ENCODE results near the gene GALNT1. TPM values are rescaled to one million over a fixed set of nuclear protein-coding genes. Genes with fewer than 3 reads are reported as not detected.

The GALNT1 gene
- total RNA-seq, 1 donor from 2014 or later, result 113 TPM

DNA sequence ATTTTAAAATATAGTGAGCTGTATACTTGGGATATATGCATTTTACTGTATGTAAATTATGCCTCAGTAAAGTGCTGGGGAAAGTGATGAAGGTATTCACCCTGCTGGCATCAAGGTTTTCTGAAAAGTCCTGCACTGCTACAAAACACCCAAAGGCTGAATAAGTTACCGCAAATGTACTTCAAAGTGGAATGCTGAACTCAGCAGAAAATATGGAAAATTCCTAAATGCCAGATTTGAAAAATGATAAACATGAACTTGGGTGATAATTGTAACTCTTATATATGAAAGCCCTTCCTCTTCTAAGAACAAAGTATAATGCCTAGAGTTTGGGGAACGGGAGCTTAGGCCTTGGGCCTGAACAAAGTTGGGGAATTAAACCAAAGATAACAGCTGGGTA is 133.0 kb downstream of the GALNT1 start:
- H2AFZ ChIP-seq (replicated peaks), result no peak overlapping the region
- no peaks in the 10 kb centered on the region for H3K27me3 Mint-ChIP-seq (ENCODE audit: insufficient read depth, low read depth)
- no peaks in the 10 kb centered on the region for H4K20me1 ChIP-seq (ENCODE audit: low read depth)
- no peak overlapping the region for H3K27ac ChIP-seq
- H3K9me3 Mint-ChIP-seq, result peaks cover 21% of the 10 kb centered on the region
- H3K4me1 Mint-ChIP-seq, result no peaks in the 10 kb centered on the region
- no peak for DNase-seq (ENCODE audit: low spot score)
- no peak overlapping the region for H3K4me3 ChIP-seq
- no peak overlapping the region for H3K4me3 Mint-ChIP-seq
- H3K9ac ChIP-seq, result no peak overlapping the region
- no peaks in the 10 kb centered on the region for H3K27me3 ChIP-seq
- H3K9me3 ChIP-seq (ENCODE audit: low read depth), result no peaks in the 10 kb centered on the region
- H3K36me3 Mint-ChIP-seq, result peaks cover 33% of the 10 kb centered on the region
- H3K4me2 ChIP-seq, result no peak overlapping the region
- no peaks in the 10 kb centered on the region for H3K79me2 ChIP-seq (ENCODE audit: low read depth)
- H3K36me3 ChIP-seq, result peaks cover 6% of the 10 kb centered on the region
- H3F3A ChIP-seq (ENCODE audit: low read depth), result no peaks in the 10 kb centered on the region
- TF ChIP-seq, protein P1, sequence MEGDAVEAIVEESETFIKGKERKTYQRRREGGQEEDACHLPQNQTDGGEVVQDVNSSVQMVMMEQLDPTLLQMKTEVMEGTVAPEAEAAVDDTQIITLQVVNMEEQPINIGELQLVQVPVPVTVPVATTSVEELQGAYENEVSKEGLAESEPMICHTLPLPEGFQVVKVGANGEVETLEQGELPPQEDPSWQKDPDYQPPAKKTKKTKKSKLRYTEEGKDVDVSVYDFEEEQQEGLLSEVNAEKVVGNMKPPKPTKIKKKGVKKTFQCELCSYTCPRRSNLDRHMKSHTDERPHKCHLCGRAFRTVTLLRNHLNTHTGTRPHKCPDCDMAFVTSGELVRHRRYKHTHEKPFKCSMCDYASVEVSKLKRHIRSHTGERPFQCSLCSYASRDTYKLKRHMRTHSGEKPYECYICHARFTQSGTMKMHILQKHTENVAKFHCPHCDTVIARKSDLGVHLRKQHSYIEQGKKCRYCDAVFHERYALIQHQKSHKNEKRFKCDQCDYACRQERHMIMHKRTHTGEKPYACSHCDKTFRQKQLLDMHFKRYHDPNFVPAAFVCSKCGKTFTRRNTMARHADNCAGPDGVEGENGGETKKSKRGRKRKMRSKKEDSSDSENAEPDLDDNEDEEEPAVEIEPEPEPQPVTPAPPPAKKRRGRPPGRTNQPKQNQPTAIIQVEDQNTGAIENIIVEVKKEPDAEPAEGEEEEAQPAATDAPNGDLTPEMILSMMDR (IDR thresholded peaks at IDR 0.05), result no peak
- TF ChIP-seq EZH2phosphoT487 (IDR thresholded peaks at IDR 0.05) (no peak), EZH2 (IDR thresholded peaks at IDR 0.05) (no peak)
- no peak overlapping the region for H3K27ac Mint-ChIP-seq
- no peaks in the 10 kb centered on the region for H3K4me1 ChIP-seq

DNA sequence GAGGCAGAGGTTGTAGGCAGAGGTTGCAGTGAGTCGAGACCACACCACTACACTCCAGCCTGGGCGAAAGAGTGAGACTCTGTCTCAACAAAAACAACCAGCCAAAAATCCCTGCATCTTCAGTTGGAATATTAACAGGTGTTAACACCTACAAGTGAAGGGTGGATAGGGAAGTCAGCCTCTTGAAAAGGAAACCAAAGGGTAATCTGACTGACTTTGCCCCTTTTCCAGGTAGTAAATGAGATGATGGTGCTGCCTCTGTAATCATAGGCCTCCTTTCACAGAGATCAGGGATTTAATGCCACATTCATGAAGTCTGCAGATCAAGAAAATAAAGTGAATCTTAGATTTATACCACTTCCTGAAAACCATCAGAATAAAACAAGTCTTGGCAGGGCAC is 133.6 kb downstream of the GALNT1 start:
- Histone ChIP-seq H3K36me3 (peaks cover 3% of the 10 kb centered on the region), H3K9ac (no peak overlapping the region), H3K4me2 (no peak overlapping the region), H3F3A (ENCODE audit: low read depth) (no peaks in the 10 kb centered on the region), H3K9me3 (ENCODE audit: low read depth) (no peaks in the 10 kb centered on the region), H3K27me3 (no peaks in the 10 kb centered on the region), H2AFZ (replicated peaks) (no peak overlapping the region), H3K27ac (no peak overlapping the region), H3K4me1 (no peaks in the 10 kb centered on the region), H3K79me2 (ENCODE audit: low read depth) (no peaks in the 10 kb centered on the region), H4K20me1 (ENCODE audit: low read depth) (no peaks in the 10 kb centered on the region), H3K4me3 (no peak overlapping the region)
- H3K4me1 Mint-ChIP-seq, result no peaks in the 10 kb centered on the region
- H3K4me3 Mint-ChIP-seq, result no peak overlapping the region
- DNase-seq (ENCODE audit: low spot score), result no peak
- H3K27me3 Mint-ChIP-seq (ENCODE audit: insufficient read depth, low read depth), result no peaks in the 10 kb centered on the region
- no peak overlapping the region for H3K27ac Mint-ChIP-seq
- H3K9me3 Mint-ChIP-seq, result peaks cover 24% of the 10 kb centered on the region
- peaks cover 33% of the 10 kb centered on the region for H3K36me3 Mint-ChIP-seq
- TF ChIP-seq EZH2 (IDR thresholded peaks at IDR 0.05), result no peak
- TF ChIP-seq, protein P1 (IDR thresholded peaks at IDR 0.05), result no peak
- no peak for TF ChIP-seq EZH2phosphoT487 (IDR thresholded peaks at IDR 0.05)

DNA sequence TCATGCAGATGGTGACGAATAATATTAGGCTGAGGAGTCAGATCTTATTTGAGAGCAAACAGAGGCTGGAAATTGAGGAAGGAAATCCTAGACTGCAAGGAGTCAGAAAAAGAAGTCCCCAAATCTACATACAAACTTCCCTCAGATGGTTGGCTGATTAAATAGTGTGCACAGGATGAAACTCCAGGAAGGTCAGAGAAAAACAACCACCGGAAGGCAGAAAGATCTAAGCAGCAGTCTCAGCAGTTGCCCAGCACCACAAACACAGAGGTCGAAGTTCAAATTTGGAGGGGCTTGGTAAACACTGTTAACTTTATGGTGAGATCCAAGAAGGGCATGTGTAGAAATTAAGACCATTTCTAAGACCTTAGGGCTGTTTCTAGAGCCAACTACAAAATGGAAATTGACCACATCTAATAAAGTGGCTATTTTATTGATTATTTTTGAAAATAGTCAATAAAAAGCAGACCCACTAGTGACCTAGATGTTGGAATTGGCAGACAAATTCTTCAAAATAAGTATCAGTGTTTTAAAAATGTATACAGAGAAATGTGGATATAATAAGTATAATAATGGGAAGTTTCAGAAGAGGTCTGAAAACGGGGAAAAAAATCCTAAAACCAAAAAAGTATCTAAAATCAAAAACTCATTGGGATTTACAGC is 134.8 kb downstream of the GALNT1 start:
- Histone ChIP-seq H3K79me2 (ENCODE audit: low read depth) (no peaks in the 10 kb centered on the region), H4K20me1 (ENCODE audit: low read depth) (no peaks in the 10 kb centered on the region), H3K27me3 (no peaks in the 10 kb centered on the region), H3K4me2 (no peak overlapping the region), H2AFZ (replicated peaks) (no peak overlapping the region), H3K4me1 (no peaks in the 10 kb centered on the region), H3K9me3 (ENCODE audit: low read depth) (no peaks in the 10 kb centered on the region), H3K36me3 (no peaks in the 10 kb centered on the region), H3F3A (ENCODE audit: low read depth) (no peaks in the 10 kb centered on the region), H3K27ac (no peak overlapping the region), H3K4me3 (no peak overlapping the region), H3K9ac (no peak overlapping the region)
- no peaks in the 10 kb centered on the region for H3K4me1 Mint-ChIP-seq
- H3K4me3 Mint-ChIP-seq, result no peak overlapping the region
- no peak overlapping the region for H3K27ac Mint-ChIP-seq
- no peak for DNase-seq (ENCODE audit: low spot score)
- H3K9me3 Mint-ChIP-seq, result peaks cover 24% of the 10 kb centered on the region
- H3K36me3 Mint-ChIP-seq, result peaks cover 28% of the 10 kb centered on the region
- no peaks in the 10 kb centered on the region for H3K27me3 Mint-ChIP-seq (ENCODE audit: insufficient read depth, low read depth)
- TF ChIP-seq, protein P1 (IDR thresholded peaks at IDR 0.05), result no peak
- TF ChIP-seq EZH2phosphoT487 (IDR thresholded peaks at IDR 0.05) (no peak), EZH2 (IDR thresholded peaks at IDR 0.05) (no peak)
